ENCODE results near the gene GSDME. TPM values are rescaled to one million over a fixed set of nuclear protein-coding genes. Genes with fewer than 3 reads are reported as not detected.

GSDME gene
- total RNA-seq, 6 donors from 2014 or later: 3.8 to 41.9 (median 7.5) TPM

GRCh38 chr7:24745355-24745754 lies 11.9 kb downstream of the GSDME start:
- Histone ChIP-seq H3K4me1 (no peaks in the 10 kb centered on the region), H3K36me3 (no peaks in the 10 kb centered on the region), H3K27me3 (no peaks in the 10 kb centered on the region), H3K9me3 (no peaks in the 10 kb centered on the region), H3K4me3 (no peak overlapping the region), H3K27ac (no peak overlapping the region)
- TF ChIP-seq EP300 (IDR thresholded peaks at IDR 0.05) (no peak), CTCF (IDR thresholded peaks at IDR 0.05) (no peak), POLR2AphosphoS5 (IDR thresholded peaks at IDR 0.05) (no peak), POLR2A (IDR thresholded peaks at IDR 0.05) (no peak)
- no peak for ATAC-seq (ENCODE audit: low FRiP score in 2 of 2)
- no peak for DNase-seq

DNA sequence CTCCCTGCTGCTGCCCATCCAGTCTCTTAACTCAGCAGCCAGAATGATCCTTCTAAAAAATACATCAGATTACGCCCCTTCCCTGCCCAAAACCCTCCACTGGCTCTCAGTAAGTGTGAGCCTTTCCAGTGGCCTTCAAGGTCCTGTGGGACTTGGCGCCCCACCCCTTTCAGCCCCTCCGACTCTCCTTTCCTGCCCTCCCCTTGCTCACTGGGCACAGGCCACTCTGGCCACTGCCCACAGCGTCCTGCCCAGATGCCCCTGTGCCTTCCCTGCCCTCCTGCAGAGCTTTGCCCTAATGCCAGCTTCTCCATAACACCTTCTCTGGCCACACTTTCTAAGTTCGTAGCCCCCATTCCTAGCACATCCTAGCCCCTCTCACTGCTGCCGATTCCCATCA lies 13.8 kb downstream of the GSDME start:
- TF ChIP-seq EP300 (IDR thresholded peaks at IDR 0.05) (no peak), POLR2A (IDR thresholded peaks at IDR 0.05) (no peak), POLR2AphosphoS5 (IDR thresholded peaks at IDR 0.05) (no peak), CTCF (IDR thresholded peaks at IDR 0.05) (no peak)
- peaks cover 0 to 4% (median 3%) of the 10 kb centered on the region in 4 donors for H3K9me3 ChIP-seq
- no peak overlapping the region for H3K27ac ChIP-seq
- 82 to 88% methylated on average over 6 of the region's 6 CpGs for WGBS, 2 donors
- H3K4me1 ChIP-seq: no peaks in the 10 kb centered on the region
- ATAC-seq (ENCODE audit: low FRiP score in 2 of 2) (no peak), DNase-seq (no peak)
- no peak overlapping the region for H3K4me3 ChIP-seq
- H3K27me3 ChIP-seq: no peaks in the 10 kb centered on the region
- no peaks in the 10 kb centered on the region for H3K36me3 ChIP-seq

DNA sequence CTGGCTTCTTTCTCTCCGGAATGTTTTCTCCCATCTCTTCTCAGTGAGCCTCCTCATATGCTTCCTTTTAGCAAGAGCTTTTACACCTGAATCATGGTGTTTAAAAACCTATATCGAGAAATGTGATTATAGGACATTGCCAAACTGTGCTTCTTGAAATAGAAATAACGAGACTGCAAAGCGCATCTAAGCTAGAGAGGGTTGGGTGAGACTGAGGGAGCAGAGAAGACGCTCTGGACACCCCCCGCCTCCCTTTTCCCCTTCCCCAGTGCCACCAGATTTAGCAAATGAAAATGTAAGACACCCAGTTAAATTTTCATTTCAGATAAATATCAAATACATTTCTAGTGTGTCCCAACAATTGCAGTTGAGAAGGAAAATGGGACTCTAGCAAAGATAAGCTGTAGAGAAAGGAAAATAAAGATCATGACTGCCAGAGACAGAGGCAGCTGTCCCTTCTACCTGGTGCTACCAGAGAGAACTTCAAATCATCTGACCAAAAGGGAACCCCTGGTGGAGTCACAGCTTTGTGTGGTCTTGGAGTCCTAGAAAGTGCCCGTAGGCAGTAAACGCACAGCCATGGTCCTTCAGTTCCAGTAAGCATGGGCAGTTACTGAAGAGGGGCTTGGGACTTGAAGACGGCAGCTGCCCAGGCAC lies 14.6 kb downstream of the GSDME start:
- Histone ChIP-seq H3K4me1 (no peaks in the 10 kb centered on the region), H3K9me3 (peaks cover 0 to 6% (median 5%) of the 10 kb centered on the region in 4 donors), H3K4me3 (no peak overlapping the region), H3K36me3 (no peaks in the 10 kb centered on the region), H3K27me3 (no peaks in the 10 kb centered on the region), H3K27ac (no peak overlapping the region)
- ATAC-seq (ENCODE audit: low FRiP score in 2 of 2) (no peak), DNase-seq (no peak)
- WGBS, 2 donors: 88 to 92% methylated on average over 9 of the region's 9 CpGs
- TF ChIP-seq POLR2A (IDR thresholded peaks at IDR 0.05): no peak
- no peak for TF ChIP-seq POLR2AphosphoS5 (IDR thresholded peaks at IDR 0.05)
- no peak for TF ChIP-seq EP300 (IDR thresholded peaks at IDR 0.05)
- TF ChIP-seq CTCF (IDR thresholded peaks at IDR 0.05): no peak

- Histone ChIP-seq H3K4me1 (no peaks in the 10 kb centered on the region), H3K9me3 (peaks cover 0 to 6% (median 5%) of the 10 kb centered on the region in 4 donors), H3K27ac (no peak overlapping the region), H3K27me3 (no peaks in the 10 kb centered on the region), H3K36me3 (no peaks in the 10 kb centered on the region), H3K4me3 (no peak overlapping the region)
- WGBS, 2 donors: 81 to 84% methylated on average over 14 of the region's 14 CpGs
- no peak for TF ChIP-seq POLR2A (IDR thresholded peaks at IDR 0.05)
- no peak for TF ChIP-seq EP300 (IDR thresholded peaks at IDR 0.05)
- no peak for TF ChIP-seq POLR2AphosphoS5 (IDR thresholded peaks at IDR 0.05)
- TF ChIP-seq CTCF (IDR thresholded peaks at IDR 0.05): no peak
- ATAC-seq (ENCODE audit: low FRiP score in 2 of 2): peak in 1 of 2 donors; percentile 93
- no peak for DNase-seq
These were observed 15.4 kb downstream of the GSDME start for GRCh38 chr7:24741679-24742505.

Measured in upper lobe of left lung (tissue), 6 donors.